ENCODE results near the gene HSPA1L.
"Not testable (repeated sequence)": the region's sequence is repeated elsewhere in the genome, so short reads cannot be mapped to it uniquely, and the experiment has no call there.

The HSPA1L gene

DNA sequence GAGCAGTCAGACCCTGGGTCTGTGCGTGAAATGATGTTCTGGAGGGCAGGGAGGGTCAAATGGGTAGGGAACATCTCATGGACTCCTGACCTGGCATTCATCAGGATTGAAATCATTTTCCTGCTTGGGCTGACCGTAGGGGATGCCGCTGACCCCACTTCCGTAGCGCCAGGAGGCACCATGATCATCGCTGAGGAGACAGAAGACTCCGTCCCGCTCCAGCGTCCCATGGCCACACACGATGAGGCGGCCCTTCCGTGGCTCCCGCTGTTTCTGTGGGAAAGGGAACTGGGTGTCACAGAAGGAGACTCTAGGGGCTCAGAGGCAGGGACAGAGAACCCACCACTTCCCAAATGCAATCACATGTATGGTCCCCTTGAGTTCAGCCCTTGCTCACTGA, 45.3 kb upstream of the HSPA1L start:
- Histone ChIP-seq H3K9me2 (replicated peaks; ENCODE audit: insufficient read depth, low read length) (no peaks in the 10 kb centered on the region), H3K27ac (ENCODE audit: low read depth, low read length) (no peak overlapping the region), H3F3A (ENCODE audit: insufficient read depth) (peaks cover 12% of the 10 kb centered on the region), H2AFZ (ENCODE audit: low read depth, low read length, severe bottlenecking) (no peak overlapping the region), H3K36me3 (ENCODE audit: low read length) (no peaks in the 10 kb centered on the region; the same call in 1 of the 2 replicates), H3K9me3 (ENCODE audit: insufficient read depth, low read length) (no peaks in the 10 kb centered on the region), H3K79me2 (ENCODE audit: insufficient read depth, low read length) (peaks cover 5% of the 10 kb centered on the region; the same call in 1 of the 2 replicates), H4K20me1 (ENCODE audit: low read depth, low read length) (no peaks in the 10 kb centered on the region), H3K4me2 (ENCODE audit: low read depth, low read length, poor library complexity, severe bottlenecking) (no peak overlapping the region), H3K27me3 (ENCODE audit: low read length) (no peaks in the 10 kb centered on the region), H3K9ac (ENCODE audit: low read length) (no peak overlapping the region), H3K4me3 (ENCODE audit: insufficient read depth, low read length, poor library complexity, severe bottlenecking) (no peak overlapping the region)
- no peak for TF ChIP-seq EZH2phosphoT487 (conservative IDR thresholded peaks at IDR 0.05; ENCODE audit: low read length)

DNA sequence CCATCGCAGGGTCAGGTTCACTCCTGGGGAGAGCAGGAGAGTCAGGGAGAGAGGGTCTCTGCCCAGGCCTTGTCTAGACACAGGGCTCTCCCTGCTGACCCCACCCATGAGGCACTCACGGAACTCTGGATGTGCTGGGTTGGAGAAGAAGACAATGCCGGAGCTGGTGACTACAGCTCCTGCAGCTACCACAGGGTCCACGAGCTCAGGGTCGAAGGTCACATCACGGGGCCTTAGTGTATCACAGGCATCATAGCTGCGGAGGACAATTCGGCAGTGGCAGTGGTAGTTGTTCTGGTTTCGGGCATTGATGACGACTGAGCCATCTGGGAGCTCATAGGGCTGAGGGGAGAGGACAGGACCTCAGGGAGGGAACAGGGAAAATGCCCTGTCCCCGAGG, 44.8 kb upstream of the HSPA1L start:
- H3K36me3 ChIP-seq (ENCODE audit: low read length), result no peaks in the 10 kb centered on the region; the same call in 1 of the 2 replicates
- TF ChIP-seq EZH2phosphoT487 (conservative IDR thresholded peaks at IDR 0.05; ENCODE audit: low read length), result no peak
- TF ChIP-seq, protein P1, sequence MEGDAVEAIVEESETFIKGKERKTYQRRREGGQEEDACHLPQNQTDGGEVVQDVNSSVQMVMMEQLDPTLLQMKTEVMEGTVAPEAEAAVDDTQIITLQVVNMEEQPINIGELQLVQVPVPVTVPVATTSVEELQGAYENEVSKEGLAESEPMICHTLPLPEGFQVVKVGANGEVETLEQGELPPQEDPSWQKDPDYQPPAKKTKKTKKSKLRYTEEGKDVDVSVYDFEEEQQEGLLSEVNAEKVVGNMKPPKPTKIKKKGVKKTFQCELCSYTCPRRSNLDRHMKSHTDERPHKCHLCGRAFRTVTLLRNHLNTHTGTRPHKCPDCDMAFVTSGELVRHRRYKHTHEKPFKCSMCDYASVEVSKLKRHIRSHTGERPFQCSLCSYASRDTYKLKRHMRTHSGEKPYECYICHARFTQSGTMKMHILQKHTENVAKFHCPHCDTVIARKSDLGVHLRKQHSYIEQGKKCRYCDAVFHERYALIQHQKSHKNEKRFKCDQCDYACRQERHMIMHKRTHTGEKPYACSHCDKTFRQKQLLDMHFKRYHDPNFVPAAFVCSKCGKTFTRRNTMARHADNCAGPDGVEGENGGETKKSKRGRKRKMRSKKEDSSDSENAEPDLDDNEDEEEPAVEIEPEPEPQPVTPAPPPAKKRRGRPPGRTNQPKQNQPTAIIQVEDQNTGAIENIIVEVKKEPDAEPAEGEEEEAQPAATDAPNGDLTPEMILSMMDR (IDR thresholded peaks at IDR 0.05; ENCODE audit: insufficient read depth, low read length, poor library complexity, severe bottlenecking), result no peak
- H3K27ac ChIP-seq (ENCODE audit: low read depth, low read length), result no peak overlapping the region
- no peak overlapping the region for H3K9ac ChIP-seq (ENCODE audit: low read length)
- H3K9me3 ChIP-seq (ENCODE audit: insufficient read depth, low read length), result no peaks in the 10 kb centered on the region
- H4K20me1 ChIP-seq (ENCODE audit: low read depth, low read length), result no peaks in the 10 kb centered on the region
- H3K79me2 ChIP-seq (ENCODE audit: insufficient read depth, low read length), result peaks cover 5% of the 10 kb centered on the region; the same call in 1 of the 2 replicates
- no peak overlapping the region for H3K4me2 ChIP-seq (ENCODE audit: low read depth, low read length, poor library complexity, severe bottlenecking)
- peaks cover 9% of the 10 kb centered on the region for H3F3A ChIP-seq (ENCODE audit: insufficient read depth)
- no peaks in the 10 kb centered on the region for H3K9me2 ChIP-seq (replicated peaks; ENCODE audit: insufficient read depth, low read length)
- no peaks in the 10 kb centered on the region for H3K27me3 ChIP-seq (ENCODE audit: low read length)
- no peak overlapping the region for H3K4me3 ChIP-seq (ENCODE audit: insufficient read depth, low read length, poor library complexity, severe bottlenecking)
- H2AFZ ChIP-seq (ENCODE audit: low read depth, low read length, severe bottlenecking), result no peak overlapping the region

DNA sequence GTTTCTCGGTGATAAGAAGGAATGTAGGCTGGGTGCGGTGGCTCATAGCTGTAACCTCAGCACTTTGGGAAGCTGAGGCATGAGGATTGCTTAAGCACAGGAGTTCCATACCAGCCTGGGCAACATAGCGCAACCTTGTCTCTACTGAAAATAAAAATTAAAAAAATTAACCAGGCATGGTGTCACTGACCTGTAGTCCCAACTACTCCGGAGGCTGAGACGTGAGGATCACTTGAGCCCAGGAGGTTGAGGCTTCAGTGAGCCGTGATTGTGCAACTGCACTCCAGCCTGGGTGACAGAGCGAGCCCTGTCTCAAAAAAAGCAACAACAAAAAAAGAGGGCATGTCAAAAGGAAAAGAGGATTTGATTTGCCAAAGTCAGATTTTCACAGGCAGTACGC, 43.6 kb upstream of the HSPA1L start:
- Histone ChIP-seq H3K27me3 (ENCODE audit: low read length) (no peaks in the 10 kb centered on the region), H3K36me3 (ENCODE audit: low read length) (no peaks in the 10 kb centered on the region; the same call in 1 of the 2 replicates), H4K20me1 (ENCODE audit: low read depth, low read length) (no peaks in the 10 kb centered on the region), H3K9me3 (ENCODE audit: insufficient read depth, low read length) (no peaks in the 10 kb centered on the region), H3F3A (ENCODE audit: insufficient read depth) (peaks cover 5% of the 10 kb centered on the region), H3K4me3 (ENCODE audit: insufficient read depth, low read length, poor library complexity, severe bottlenecking) (no peak overlapping the region), H3K9ac (ENCODE audit: low read length) (no peak overlapping the region), H3K79me2 (ENCODE audit: insufficient read depth, low read length) (peaks cover 5% of the 10 kb centered on the region; the same call in 1 of the 2 replicates), H3K27ac (ENCODE audit: low read depth, low read length) (no peak overlapping the region), H2AFZ (ENCODE audit: low read depth, low read length, severe bottlenecking) (no peak overlapping the region), H3K9me2 (replicated peaks; ENCODE audit: insufficient read depth, low read length) (no peaks in the 10 kb centered on the region), H3K4me2 (ENCODE audit: low read depth, low read length, poor library complexity, severe bottlenecking) (no peak overlapping the region)
- TF ChIP-seq EZH2phosphoT487 (conservative IDR thresholded peaks at IDR 0.05; ENCODE audit: low read length), result no peak
- TF ChIP-seq, protein P1 (IDR thresholded peaks at IDR 0.05; ENCODE audit: insufficient read depth, low read length, poor library complexity, severe bottlenecking), result no peak

DNA sequence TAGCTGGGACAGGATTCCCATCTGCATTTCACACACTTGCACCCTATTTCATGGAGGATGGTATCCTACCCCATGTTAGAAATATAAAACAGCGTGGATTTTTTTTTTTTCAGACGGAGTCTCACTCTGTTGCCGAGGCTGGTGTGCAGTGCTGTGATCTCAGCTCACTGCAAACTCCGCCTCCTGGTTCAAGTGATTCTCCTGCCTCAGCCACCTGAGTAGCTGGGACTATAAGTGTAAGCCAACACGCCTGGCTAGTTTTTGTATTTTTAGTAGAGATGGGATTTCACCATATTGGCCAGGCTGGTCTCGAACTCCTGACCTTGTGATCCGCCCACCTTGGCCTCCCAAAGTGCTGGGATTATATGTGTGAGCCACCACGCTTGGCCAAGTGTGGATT, 42.7 kb upstream of the HSPA1L start:
- not testable (repeated sequence) for H3K9me2 ChIP-seq (replicated peaks; ENCODE audit: insufficient read depth, low read length); H3K9ac ChIP-seq (ENCODE audit: low read length); H3K36me3 ChIP-seq (ENCODE audit: low read length); H3F3A ChIP-seq (ENCODE audit: insufficient read depth); H3K79me2 ChIP-seq (ENCODE audit: insufficient read depth, low read length); H3K27me3 ChIP-seq (ENCODE audit: low read length); H3K27ac ChIP-seq (ENCODE audit: low read depth, low read length); H4K20me1 ChIP-seq (ENCODE audit: low read depth, low read length); H2AFZ ChIP-seq (ENCODE audit: low read depth, low read length, severe bottlenecking); H3K4me3 ChIP-seq (ENCODE audit: insufficient read depth, low read length, poor library complexity, severe bottlenecking); H3K4me2 ChIP-seq (ENCODE audit: low read depth, low read length, poor library complexity, severe bottlenecking); H3K9me3 ChIP-seq (ENCODE audit: insufficient read depth, low read length)

DNA sequence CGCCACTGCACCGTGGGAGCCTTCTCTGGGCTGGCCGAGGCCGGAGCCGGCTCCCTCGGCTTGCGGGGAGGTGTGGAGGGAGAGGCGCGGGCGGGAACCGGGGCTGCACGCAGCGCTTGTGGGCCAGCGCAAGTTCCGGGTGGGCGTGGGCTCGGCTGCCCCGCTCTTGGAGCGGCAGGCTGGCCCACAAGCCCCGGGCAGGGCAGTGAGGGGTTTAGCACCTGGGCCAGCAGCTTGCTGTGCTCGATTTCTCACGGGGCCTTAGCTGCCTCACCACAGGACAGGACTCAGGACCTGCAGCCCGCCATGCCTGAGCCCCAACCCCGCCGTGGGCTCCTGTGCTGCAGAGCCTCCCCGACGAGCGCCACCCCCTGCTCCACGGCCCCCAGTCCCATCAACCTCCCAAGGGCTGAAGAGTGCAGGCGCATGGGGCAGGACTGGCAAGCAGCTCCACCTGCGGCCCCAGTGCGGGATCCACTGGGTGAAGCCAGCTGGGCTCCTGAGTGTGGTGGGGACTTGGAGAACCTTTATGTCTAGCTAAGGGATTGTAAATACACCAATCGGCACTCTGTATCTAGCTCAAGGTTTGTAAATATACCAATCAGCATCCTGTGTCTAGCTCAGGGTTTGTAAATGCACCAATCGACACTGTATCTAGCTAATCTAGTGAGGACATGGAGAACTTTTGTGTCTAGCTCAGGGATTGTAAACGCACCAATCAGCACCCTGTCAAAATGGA, 37.1 kb upstream of the HSPA1L start:
- H3F3A ChIP-seq (ENCODE audit: insufficient read depth); H3K9me2 ChIP-seq (replicated peaks; ENCODE audit: insufficient read depth, low read length); H3K4me3 ChIP-seq (ENCODE audit: insufficient read depth, low read length, poor library complexity, severe bottlenecking); H3K9me3 ChIP-seq (ENCODE audit: insufficient read depth, low read length); H3K27me3 ChIP-seq (ENCODE audit: low read length); H4K20me1 ChIP-seq (ENCODE audit: low read depth, low read length); H3K79me2 ChIP-seq (ENCODE audit: insufficient read depth, low read length); H3K36me3 ChIP-seq (ENCODE audit: low read length); H3K9ac ChIP-seq (ENCODE audit: low read length); H3K4me2 ChIP-seq (ENCODE audit: low read depth, low read length, poor library complexity, severe bottlenecking); H2AFZ ChIP-seq (ENCODE audit: low read depth, low read length, severe bottlenecking); H3K27ac ChIP-seq (ENCODE audit: low read depth, low read length): not testable (repeated sequence)
